Measurements from ENCODE around the gene KYNU.

KYNU gene

GRCh38 chr2:143056550-143056949, 179.1 kb downstream of the KYNU start:
- no peak for DNase-seq (ENCODE audit: extremely low read depth, insufficient read length)
- Histone ChIP-seq H3K4me3 (replicated peaks; ENCODE audit: low read depth, low read length) (no peak overlapping the region), H3K36me3 (ENCODE audit: control insufficient read depth, insufficient read depth, low read length) (no peaks in the 10 kb centered on the region), H3K27me3 (replicated peaks; ENCODE audit: control insufficient read depth, insufficient read depth, low read length) (no peaks in the 10 kb centered on the region)
- TF ChIP-seq, protein P1, sequence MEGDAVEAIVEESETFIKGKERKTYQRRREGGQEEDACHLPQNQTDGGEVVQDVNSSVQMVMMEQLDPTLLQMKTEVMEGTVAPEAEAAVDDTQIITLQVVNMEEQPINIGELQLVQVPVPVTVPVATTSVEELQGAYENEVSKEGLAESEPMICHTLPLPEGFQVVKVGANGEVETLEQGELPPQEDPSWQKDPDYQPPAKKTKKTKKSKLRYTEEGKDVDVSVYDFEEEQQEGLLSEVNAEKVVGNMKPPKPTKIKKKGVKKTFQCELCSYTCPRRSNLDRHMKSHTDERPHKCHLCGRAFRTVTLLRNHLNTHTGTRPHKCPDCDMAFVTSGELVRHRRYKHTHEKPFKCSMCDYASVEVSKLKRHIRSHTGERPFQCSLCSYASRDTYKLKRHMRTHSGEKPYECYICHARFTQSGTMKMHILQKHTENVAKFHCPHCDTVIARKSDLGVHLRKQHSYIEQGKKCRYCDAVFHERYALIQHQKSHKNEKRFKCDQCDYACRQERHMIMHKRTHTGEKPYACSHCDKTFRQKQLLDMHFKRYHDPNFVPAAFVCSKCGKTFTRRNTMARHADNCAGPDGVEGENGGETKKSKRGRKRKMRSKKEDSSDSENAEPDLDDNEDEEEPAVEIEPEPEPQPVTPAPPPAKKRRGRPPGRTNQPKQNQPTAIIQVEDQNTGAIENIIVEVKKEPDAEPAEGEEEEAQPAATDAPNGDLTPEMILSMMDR (IDR thresholded peaks at IDR 0.05; ENCODE audit: insufficient read depth, low read length, poor library complexity, severe bottlenecking), result no peak

DNA sequence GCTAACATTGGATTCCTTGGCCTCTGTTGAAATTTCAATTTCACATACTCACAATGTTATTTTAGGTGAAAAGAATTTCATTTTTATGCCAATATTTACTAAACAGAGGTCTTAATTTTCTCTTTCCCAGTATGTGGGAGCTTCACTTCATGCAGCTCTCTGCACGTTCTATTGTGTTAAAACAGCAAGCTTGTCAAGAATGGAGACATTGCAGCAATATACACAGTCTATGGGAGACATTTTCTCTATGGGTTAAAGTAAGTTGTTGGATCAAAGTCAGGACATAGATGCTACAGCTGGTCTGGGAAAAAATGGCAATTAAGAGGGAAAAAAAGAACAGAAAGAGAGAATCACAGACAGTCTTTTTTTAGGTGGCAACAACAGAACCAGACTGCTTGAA, 181.4 kb downstream of the KYNU start:
- Histone ChIP-seq H3K4me3 (replicated peaks; ENCODE audit: low read depth, low read length) (no peak overlapping the region), H3K27me3 (replicated peaks; ENCODE audit: control insufficient read depth, insufficient read depth, low read length) (no peaks in the 10 kb centered on the region), H3K36me3 (ENCODE audit: control insufficient read depth, insufficient read depth, low read length) (no peaks in the 10 kb centered on the region)
- DNase-seq (ENCODE audit: extremely low read depth, insufficient read length), result no peak
- TF ChIP-seq, protein P1 (IDR thresholded peaks at IDR 0.05; ENCODE audit: insufficient read depth, low read length, poor library complexity, severe bottlenecking), result no peak

- TF ChIP-seq, protein P1 (IDR thresholded peaks at IDR 0.05; ENCODE audit: insufficient read depth, low read length, poor library complexity, severe bottlenecking), result no peak
- no peak for DNase-seq (ENCODE audit: extremely low read depth, insufficient read length)
- H3K36me3 ChIP-seq (ENCODE audit: control insufficient read depth, insufficient read depth, low read length), result no peaks in the 10 kb centered on the region
- H3K4me3 ChIP-seq (replicated peaks; ENCODE audit: low read depth, low read length), result no peak overlapping the region
- H3K27me3 ChIP-seq (replicated peaks; ENCODE audit: control insufficient read depth, insufficient read depth, low read length), result no peaks in the 10 kb centered on the region
These were observed 186.2 kb downstream of the KYNU start for GRCh38 chr2:143063612-143064200.

GRCh38 chr2:143068094-143068493, 190.6 kb downstream of the KYNU start:
- Histone ChIP-seq H3K27me3 (replicated peaks; ENCODE audit: control insufficient read depth, insufficient read depth, low read length) (no peaks in the 10 kb centered on the region), H3K4me3 (replicated peaks; ENCODE audit: low read depth, low read length) (no peak overlapping the region), H3K36me3 (ENCODE audit: control insufficient read depth, insufficient read depth, low read length) (no peaks in the 10 kb centered on the region)
- DNase-seq (ENCODE audit: extremely low read depth, insufficient read length), result no peak
- TF ChIP-seq, protein P1 (IDR thresholded peaks at IDR 0.05; ENCODE audit: insufficient read depth, low read length, poor library complexity, severe bottlenecking), result no peak

- TF ChIP-seq, protein P1 (IDR thresholded peaks at IDR 0.05; ENCODE audit: insufficient read depth, low read length, poor library complexity, severe bottlenecking), result no peak
- Histone ChIP-seq H3K36me3 (ENCODE audit: control insufficient read depth, insufficient read depth, low read length) (no peaks in the 10 kb centered on the region), H3K4me3 (replicated peaks; ENCODE audit: low read depth, low read length) (no peak overlapping the region), H3K27me3 (replicated peaks; ENCODE audit: control insufficient read depth, insufficient read depth, low read length) (no peaks in the 10 kb centered on the region)
- no peak for DNase-seq (ENCODE audit: extremely low read depth, insufficient read length)
These were observed 191.0 kb downstream of the KYNU start for GRCh38 chr2:143068509-143068908.

DNA sequence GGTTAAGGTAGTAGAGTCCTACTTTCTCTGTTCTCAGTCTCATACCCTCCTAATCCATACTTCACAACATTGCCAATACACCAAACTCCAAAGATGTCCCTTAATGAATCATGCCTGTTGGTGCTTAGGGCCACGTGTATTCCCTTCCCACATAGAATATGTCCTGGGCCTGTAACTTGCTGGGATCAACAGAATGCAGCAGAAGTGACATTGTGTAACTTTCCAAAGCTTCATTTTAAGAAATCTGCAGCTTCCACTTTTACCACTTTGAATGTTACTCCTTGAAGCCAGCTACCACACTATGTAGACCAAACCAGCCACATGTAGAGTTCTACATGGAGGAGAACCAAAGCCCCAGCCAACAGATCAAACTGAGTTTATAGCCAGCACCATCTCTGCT, 193.2 kb downstream of the KYNU start:
- TF ChIP-seq, protein P1 (IDR thresholded peaks at IDR 0.05; ENCODE audit: insufficient read depth, low read length, poor library complexity, severe bottlenecking), result no peak
- H3K4me3 ChIP-seq (replicated peaks; ENCODE audit: low read depth, low read length), result no peak overlapping the region
- H3K27me3 ChIP-seq (replicated peaks; ENCODE audit: control insufficient read depth, insufficient read depth, low read length), result no peaks in the 10 kb centered on the region
- no peak for DNase-seq (ENCODE audit: extremely low read depth, insufficient read length)
- H3K36me3 ChIP-seq (ENCODE audit: control insufficient read depth, insufficient read depth, low read length), result no peaks in the 10 kb centered on the region

Data from GM06990 (cell line).